IPS-15b (cell line): ENCODE measurements around the gene GABBR2.

ENCODE experiments used
- H3K27me3 ChIP-seq: one replicate; pipeline ENCODE4 v1.6.1; 2013; ENCODE audit warnings: low read length; ENCODE audit not compliant: control insufficient read depth, insufficient read depth
- H3K36me3 ChIP-seq: one replicate; pipeline ENCODE4 v1.6.1; 2013; ENCODE audit warnings: low read length; ENCODE audit not compliant: control insufficient read depth, insufficient read depth
- H3K4me1 ChIP-seq: one replicate; pipeline ENCODE4 v1.6.1; 2013; ENCODE audit warnings: mild to moderate bottlenecking, low read length; ENCODE audit not compliant: control insufficient read depth, insufficient read depth
- H3K4me3 ChIP-seq: one replicate; pipeline ENCODE4 v1.5.1; 2013; ENCODE audit warnings: low read depth, low read length
- H3K9ac ChIP-seq: one replicate; pipeline ENCODE4 v1.6.1; 2013; ENCODE audit warnings: low read depth, mild to moderate bottlenecking, low read length
- H3K9me3 ChIP-seq: one replicate; pipeline ENCODE4 v1.6.1; 2013; ENCODE audit warnings: mild to moderate bottlenecking, low read length; ENCODE audit not compliant: control insufficient read depth, insufficient read depth

Gene GABBR2

GRCh38 chr9:98406469-98406868 lies 302.3 kb downstream of the GABBR2 start:
- Histone ChIP-seq H3K36me3 (no peaks in the 10 kb centered on the region), H3K27me3 (no peaks in the 10 kb centered on the region), H3K4me3 (no peak overlapping the region), H3K9me3 (no peaks in the 10 kb centered on the region), H3K4me1 (no peaks in the 10 kb centered on the region), H3K9ac (no peak overlapping the region)

- Histone ChIP-seq H3K36me3 (no peaks in the 10 kb centered on the region), H3K4me1 (no peaks in the 10 kb centered on the region), H3K9ac (no peak overlapping the region), H3K27me3 (no peaks in the 10 kb centered on the region), H3K4me3 (no peak overlapping the region), H3K9me3 (no peaks in the 10 kb centered on the region)
Observed at GRCh38 chr9:98404237-98404636, 304.5 kb downstream of the GABBR2 start.

GRCh38 chr9:98403715-98404114 lies 305.0 kb downstream of the GABBR2 start:
- Histone ChIP-seq H3K36me3 (no peaks in the 10 kb centered on the region), H3K4me3 (no peak overlapping the region), H3K27me3 (no peaks in the 10 kb centered on the region), H3K4me1 (no peaks in the 10 kb centered on the region), H3K9me3 (no peaks in the 10 kb centered on the region), H3K9ac (no peak overlapping the region)

- no peak overlapping the region for H3K4me3 ChIP-seq
Observed at GRCh38 chr9:98402019-98402840, 306.5 kb downstream of the GABBR2 start.

GRCh38 chr9:98401140-98402018 lies 307.4 kb downstream of the GABBR2 start:
- H3K9ac ChIP-seq = no peak overlapping the region
- H3K9me3 ChIP-seq = no peaks in the 10 kb centered on the region
- H3K4me1 ChIP-seq = no peaks in the 10 kb centered on the region
- no peaks in the 10 kb centered on the region for H3K27me3 ChIP-seq
- no peaks in the 10 kb centered on the region for H3K36me3 ChIP-seq
- H3K4me3 ChIP-seq = no peak overlapping the region

More at GRCh38 chr9:98402019-98402840, 306.5 kb downstream of the GABBR2 start:
- no peaks in the 10 kb centered on the region for H3K9me3 ChIP-seq
- no peaks in the 10 kb centered on the region for H3K27me3 ChIP-seq
- H3K9ac ChIP-seq = no peak overlapping the region
- no peaks in the 10 kb centered on the region for H3K4me1 ChIP-seq
- no peaks in the 10 kb centered on the region for H3K36me3 ChIP-seq

- Histone ChIP-seq H3K9me3 (no peaks in the 10 kb centered on the region), H3K9ac (no peak overlapping the region), H3K36me3 (no peaks in the 10 kb centered on the region), H3K4me3 (no peak overlapping the region), H3K27me3 (no peaks in the 10 kb centered on the region), H3K4me1 (no peaks in the 10 kb centered on the region)
Observed at GRCh38 chr9:98399950-98400683, 308.6 kb downstream of the GABBR2 start.

GRCh38 chr9:98396656-98397055 lies 312.1 kb downstream of the GABBR2 start:
- no peaks in the 10 kb centered on the region for H3K27me3 ChIP-seq
- no peaks in the 10 kb centered on the region for H3K9me3 ChIP-seq
- no peaks in the 10 kb centered on the region for H3K4me1 ChIP-seq
- H3K9ac ChIP-seq = no peak overlapping the region
- no peaks in the 10 kb centered on the region for H3K36me3 ChIP-seq
- H3K4me3 ChIP-seq = no peak overlapping the region

GRCh38 chr9:98396236-98396635 lies 312.5 kb downstream of the GABBR2 start:
- Histone ChIP-seq H3K9ac (no peak overlapping the region), H3K27me3 (no peaks in the 10 kb centered on the region), H3K4me1 (no peaks in the 10 kb centered on the region), H3K4me3 (no peak overlapping the region), H3K9me3 (no peaks in the 10 kb centered on the region), H3K36me3 (no peaks in the 10 kb centered on the region)

GRCh38 chr9:98391867-98392266 lies 316.9 kb downstream of the GABBR2 start:
- H3K9ac ChIP-seq = no peak overlapping the region
- no peaks in the 10 kb centered on the region for H3K4me1 ChIP-seq
- no peaks in the 10 kb centered on the region for H3K36me3 ChIP-seq
- H3K9me3 ChIP-seq = no peaks in the 10 kb centered on the region
- no peak overlapping the region for H3K4me3 ChIP-seq
- H3K27me3 ChIP-seq = no peaks in the 10 kb centered on the region

- H3K4me1 ChIP-seq = no peaks in the 10 kb centered on the region
- no peak overlapping the region for H3K4me3 ChIP-seq
- no peak overlapping the region for H3K9ac ChIP-seq
- H3K36me3 ChIP-seq = no peaks in the 10 kb centered on the region
- no peaks in the 10 kb centered on the region for H3K9me3 ChIP-seq
- no peaks in the 10 kb centered on the region for H3K27me3 ChIP-seq
Observed at GRCh38 chr9:98391406-98391805, 317.3 kb downstream of the GABBR2 start.

GRCh38 chr9:98385751-98386150 lies 323.0 kb downstream of the GABBR2 start:
- no peaks in the 10 kb centered on the region for H3K4me1 ChIP-seq
- no peaks in the 10 kb centered on the region for H3K36me3 ChIP-seq
- H3K9me3 ChIP-seq = no peaks in the 10 kb centered on the region
- H3K27me3 ChIP-seq = no peaks in the 10 kb centered on the region
- H3K4me3 ChIP-seq = no peak overlapping the region
- no peak overlapping the region for H3K9ac ChIP-seq
